ENCODE results near the gene MAP3K6.
"Not testable (repeated sequence)": the region's sequence is repeated elsewhere in the genome, so short reads cannot be mapped to it uniquely, and the experiment has no call there.

MAP3K6 gene

DNA sequence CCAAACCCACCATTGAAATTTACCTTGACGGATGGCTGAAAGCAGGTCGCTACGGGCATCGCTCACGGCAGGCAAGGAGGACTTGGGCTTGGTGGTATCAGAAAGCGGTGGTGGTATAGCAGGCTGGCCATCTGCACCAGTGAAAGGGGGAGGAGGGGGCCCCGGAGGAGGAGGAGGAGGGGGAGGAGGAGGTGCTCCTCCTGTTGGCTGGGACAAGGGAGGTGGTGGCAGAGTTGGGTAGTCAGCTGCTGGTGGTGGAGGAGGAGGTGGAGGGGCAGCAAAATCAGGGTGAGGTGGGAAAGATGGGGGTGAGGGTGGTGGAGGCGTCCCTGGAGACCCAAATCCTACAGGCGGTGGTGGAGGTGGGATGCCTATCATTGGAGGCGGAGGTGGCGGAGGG lies 42.9 kb upstream of the MAP3K6 start:
- DNase-seq (ENCODE audit: low read depth), result no peak
- H3K4me3 ChIP-seq (ENCODE audit: low read depth, low read length), result no peak overlapping the region

GRCh38 chr1:27408151-27408550 lies 41.4 kb upstream of the MAP3K6 start:
- TF ChIP-seq CTCF (IDR thresholded peaks at IDR 0.05; ENCODE audit: low read depth, low read length), result no peak
- TF ChIP-seq MYC (IDR thresholded peaks at IDR 0.05; ENCODE audit: low read depth, low read length), result no peak
- TF ChIP-seq, protein P1, sequence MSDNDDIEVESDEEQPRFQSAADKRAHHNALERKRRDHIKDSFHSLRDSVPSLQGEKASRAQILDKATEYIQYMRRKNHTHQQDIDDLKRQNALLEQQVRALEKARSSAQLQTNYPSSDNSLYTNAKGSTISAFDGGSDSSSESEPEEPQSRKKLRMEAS (IDR thresholded peaks at IDR 0.05; ENCODE audit: low read depth, low read length), result no peak
- no peak for TF ChIP-seq POLR2A (IDR thresholded peaks at IDR 0.05; ENCODE audit: extremely low read depth, insufficient read length)
- H3K4me3 ChIP-seq (ENCODE audit: low read depth, low read length), result no peak overlapping the region
- DNase-seq (ENCODE audit: low read depth), result no peak

More for the DNA sequence above, 42.9 kb upstream of the MAP3K6 start:
- TF ChIP-seq POLR2A (IDR thresholded peaks at IDR 0.05; ENCODE audit: extremely low read depth, insufficient read length) (no peak), CTCF (IDR thresholded peaks at IDR 0.05; ENCODE audit: low read depth, low read length) (no peak), MYC (IDR thresholded peaks at IDR 0.05; ENCODE audit: low read depth, low read length) (no peak)
- TF ChIP-seq, protein P1 (IDR thresholded peaks at IDR 0.05; ENCODE audit: low read depth, low read length), result no peak

DNA sequence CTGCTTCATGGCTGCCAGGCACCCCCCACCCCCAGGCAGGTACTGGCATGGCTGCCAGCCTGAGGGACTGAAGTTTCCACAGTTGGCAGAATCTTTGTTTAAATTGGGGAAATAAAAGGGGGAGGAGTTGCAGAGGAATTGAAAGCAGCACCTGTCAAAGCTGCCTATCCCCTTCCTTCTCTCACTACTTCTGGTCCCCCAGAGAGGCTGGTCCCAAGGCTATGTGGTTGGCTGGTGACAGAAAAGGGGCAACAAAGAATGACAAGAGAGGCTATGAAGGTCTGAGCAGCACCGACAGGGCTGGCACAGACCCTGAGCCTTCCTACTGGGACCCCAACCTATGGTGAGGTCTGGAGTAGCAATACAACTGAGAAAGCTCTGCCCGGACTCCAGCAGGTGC lies 40.0 kb upstream of the MAP3K6 start:
- not testable (repeated sequence) for DNase-seq (ENCODE audit: low read depth); H3K4me3 ChIP-seq (ENCODE audit: low read depth, low read length)

GRCh38 chr1:27406362-27406680 lies 39.6 kb upstream of the MAP3K6 start:
- H3K4me3 ChIP-seq (ENCODE audit: low read depth, low read length), result no peak overlapping the region
- DNase-seq (ENCODE audit: low read depth), result no peak
- TF ChIP-seq, protein P1 (IDR thresholded peaks at IDR 0.05; ENCODE audit: low read depth, low read length), result no peak
- TF ChIP-seq MYC (IDR thresholded peaks at IDR 0.05; ENCODE audit: low read depth, low read length) (no peak), POLR2A (IDR thresholded peaks at IDR 0.05; ENCODE audit: extremely low read depth, insufficient read length) (no peak), CTCF (IDR thresholded peaks at IDR 0.05; ENCODE audit: low read depth, low read length) (no peak)

DNA sequence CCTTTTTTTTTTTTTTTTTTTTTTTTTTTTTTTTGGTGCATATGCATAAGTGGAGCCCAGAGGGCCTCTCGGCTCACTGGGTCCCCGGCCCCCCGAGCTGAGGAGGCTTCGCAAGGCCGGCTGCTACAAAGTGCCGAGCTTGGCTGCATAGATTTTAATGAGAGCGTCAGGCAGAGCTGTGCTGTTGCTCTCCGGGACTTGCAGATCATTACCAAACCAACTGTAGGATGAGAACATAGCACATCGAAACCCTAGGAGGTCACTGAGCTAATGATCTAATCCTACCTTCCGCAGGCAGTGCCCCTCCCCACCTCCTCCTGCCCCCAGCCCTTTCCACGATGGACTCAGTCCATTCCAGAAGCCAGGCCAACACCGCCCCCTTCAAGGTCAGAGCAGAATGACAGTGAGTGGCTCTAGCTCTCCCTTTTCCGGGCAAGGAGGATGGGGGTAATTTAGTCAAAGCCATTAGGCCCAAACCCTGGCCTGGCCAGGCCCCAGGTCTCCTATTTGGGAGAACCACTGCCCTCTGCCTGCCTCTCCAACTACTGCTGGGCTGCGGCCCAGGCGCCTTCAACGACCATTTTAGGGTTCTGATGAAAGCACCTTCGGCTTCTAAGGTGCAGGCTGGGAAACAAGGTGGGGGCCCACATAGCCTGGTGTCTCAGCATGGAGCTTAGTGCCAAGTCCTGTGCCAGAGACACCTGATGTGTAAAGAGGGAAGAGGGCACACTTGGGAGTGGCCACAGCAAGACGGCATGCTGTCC lies 39.0 kb upstream of the MAP3K6 start:
- not testable (repeated sequence) for DNase-seq (ENCODE audit: low read depth); H3K4me3 ChIP-seq (ENCODE audit: low read depth, low read length)

DNA sequence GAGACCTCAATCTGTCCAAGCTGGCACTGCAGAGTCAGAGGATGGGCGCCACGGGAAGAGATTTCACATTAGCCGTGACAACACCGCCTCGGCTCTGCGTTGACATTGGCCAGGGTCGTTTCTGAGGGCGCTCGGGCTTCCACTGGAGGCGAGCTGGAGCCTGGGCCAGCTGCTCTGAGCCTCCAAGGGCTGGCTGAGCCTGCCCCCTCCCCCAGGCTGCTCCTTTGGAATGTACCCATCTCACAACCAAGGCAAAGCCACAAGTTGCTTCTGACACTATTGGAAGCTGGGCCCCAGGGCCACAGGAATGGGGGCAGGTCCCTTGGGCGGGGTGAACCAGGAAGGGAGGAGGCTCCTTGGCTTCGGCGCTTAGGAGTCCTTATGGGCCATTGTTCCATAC lies 38.3 kb upstream of the MAP3K6 start:
- H3K4me3 ChIP-seq (ENCODE audit: low read depth, low read length), result no peak overlapping the region
- no peak for TF ChIP-seq CTCF (IDR thresholded peaks at IDR 0.05; ENCODE audit: low read depth, low read length)
- TF ChIP-seq POLR2A (IDR thresholded peaks at IDR 0.05; ENCODE audit: extremely low read depth, insufficient read length), result no peak
- no peak for TF ChIP-seq MYC (IDR thresholded peaks at IDR 0.05; ENCODE audit: low read depth, low read length)
- TF ChIP-seq, protein P1 (IDR thresholded peaks at IDR 0.05; ENCODE audit: low read depth, low read length), result no peak
- no peak for DNase-seq (ENCODE audit: low read depth)

GRCh38 chr1:27403931-27404330 lies 37.2 kb upstream of the MAP3K6 start:
- TF ChIP-seq POLR2A (IDR thresholded peaks at IDR 0.05; ENCODE audit: extremely low read depth, insufficient read length), result no peak
- TF ChIP-seq, protein P1 (IDR thresholded peaks at IDR 0.05; ENCODE audit: low read depth, low read length), result no peak
- no peak for TF ChIP-seq MYC (IDR thresholded peaks at IDR 0.05; ENCODE audit: low read depth, low read length)
- TF ChIP-seq CTCF (IDR thresholded peaks at IDR 0.05; ENCODE audit: low read depth, low read length), result no peak
- DNase-seq (ENCODE audit: low read depth), result no peak
- H3K4me3 ChIP-seq (ENCODE audit: low read depth, low read length), result peak overlapping the region; percentile 13
